Islet of Langerhans (tissue), 1 donor: Measurements from ENCODE around the gene LY6G6F.

Experiments
- FAIRE-seq: peaks from one replicate; lab custom pipeline; 2011; peaks lifted over from hg19 to GRCh38; lab: Jason Lieb, UNC

LY6G6F gene

GRCh38 chr6:31739639-31740396 is 33.2 kb downstream of the LY6G6F start, which contains the start of gene MSH5:
Gene MSH5 (plus strand): TSS chr6:31740005. CDS start chr6:31740467, 462 bp downstream.
- no peak for FAIRE-seq

GRCh38 chr6:31740397-31741223 is 33.9 kb downstream of the LY6G6F start:
- FAIRE-seq = no peak

- FAIRE-seq = no peak
Observed at GRCh38 chr6:31741815-31742214, 35.1 kb downstream of the LY6G6F start.

- FAIRE-seq = no peak
Observed at GRCh38 chr6:31742894-31743293, 36.2 kb downstream of the LY6G6F start.

GRCh38 chr6:31744422-31744821 is 37.8 kb downstream of the LY6G6F start:
- FAIRE-seq = no peak

- FAIRE-seq = no peak
Observed at GRCh38 chr6:31749301-31750036, 42.8 kb downstream of the LY6G6F start.

GRCh38 chr6:31750411-31751022 is 43.9 kb downstream of the LY6G6F start:
- no peak for FAIRE-seq

GRCh38 chr6:31752739-31753319 is 46.2 kb downstream of the LY6G6F start:
- FAIRE-seq = no peak

- FAIRE-seq = no peak
Observed at GRCh38 chr6:31758281-31758680, 51.6 kb downstream of the LY6G6F start.
